Lower leg skin (tissue), 3 donors: ENCODE results near the gene CISTR.

Source experiments
- CTCF ChIP-seq, 3 donors: fragments of 450-650 bp; IDR thresholded peaks; one replicate each; pipeline ENCODE4 v1.5.1; 2016; ENCODE audit warnings: antibody characterized with exemption in 3 of 3, mild to moderate bottlenecking in 3 of 3, moderate library complexity in 2 of 3
- POLR2A ChIP-seq, 2 donors: fragments of 450-650 bp; IDR thresholded peaks; one replicate each; pipeline ENCODE4 v1.6.1; 2016 to 2017; ENCODE audit warnings: antibody characterized with exemption in 2 of 2, mild to moderate bottlenecking in 1 of 2, moderate library complexity in 1 of 2

DNA sequence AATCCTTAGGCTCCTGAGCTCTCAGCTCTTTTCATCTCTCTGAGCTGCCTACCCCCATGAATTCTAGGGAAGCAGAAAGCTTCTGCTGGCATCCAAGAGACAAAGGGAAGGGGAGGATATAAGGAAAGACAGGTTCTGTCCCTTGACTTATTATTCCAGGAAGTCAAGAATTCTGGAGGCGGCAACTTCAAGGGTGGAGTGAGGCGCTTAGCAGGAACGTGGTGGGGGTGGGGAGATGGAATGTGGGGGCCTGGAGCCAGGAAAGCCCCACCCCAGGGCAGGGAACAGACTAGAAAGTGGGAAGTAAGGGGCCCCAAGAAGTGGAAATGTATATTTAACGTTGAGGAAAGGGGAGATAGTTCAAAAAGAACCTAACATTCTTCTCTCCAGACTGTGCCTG lies 26.0 kb downstream of the CISTR start:
- no peak for TF ChIP-seq CTCF (IDR thresholded peaks at IDR 0.05)
- TF ChIP-seq POLR2A (IDR thresholded peaks at IDR 0.05) = no peak
